GM18517 (cell line): ENCODE data around the gene AP5B1.
A peak's percentile ranks its signal among the peaks of the same experiment; 100 is the strongest.

Experiments used
- ATAC-seq: cut with Tn5 transposase; IDR thresholded peaks from one replicate; pipeline ENCODE4 v1.9.1; 2021; ENCODE audit warnings: mild to moderate bottlenecking, moderate library complexity; ENCODE audit not compliant: unreplicated experiment

The AP5B1 gene

DNA sequence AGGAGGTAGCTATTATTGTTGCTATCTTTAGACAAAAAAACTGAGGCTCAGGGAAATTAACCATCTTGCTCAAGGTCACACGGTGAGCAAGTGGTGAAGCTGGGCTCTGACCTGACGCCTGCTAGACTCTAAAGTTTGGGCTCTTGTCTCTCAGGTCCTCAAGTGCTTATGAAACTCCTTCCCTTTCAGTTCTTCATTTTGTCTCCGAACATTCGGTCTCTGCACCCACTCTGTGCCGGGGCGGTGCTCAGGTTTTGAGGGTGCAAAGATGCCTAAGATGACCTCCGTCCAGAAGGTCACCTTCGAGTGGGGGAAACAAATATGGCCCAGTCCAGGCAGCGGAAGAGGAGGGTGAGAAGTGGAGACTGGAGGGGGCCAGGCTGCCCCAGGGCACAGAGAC lies 22.1 kb upstream of the AP5B1 start:
- ATAC-seq = no peak

- ATAC-seq = no peak
Measured at GRCh38 chr11:65801153-65801987, 20.6 kb upstream of the AP5B1 start.

DNA sequence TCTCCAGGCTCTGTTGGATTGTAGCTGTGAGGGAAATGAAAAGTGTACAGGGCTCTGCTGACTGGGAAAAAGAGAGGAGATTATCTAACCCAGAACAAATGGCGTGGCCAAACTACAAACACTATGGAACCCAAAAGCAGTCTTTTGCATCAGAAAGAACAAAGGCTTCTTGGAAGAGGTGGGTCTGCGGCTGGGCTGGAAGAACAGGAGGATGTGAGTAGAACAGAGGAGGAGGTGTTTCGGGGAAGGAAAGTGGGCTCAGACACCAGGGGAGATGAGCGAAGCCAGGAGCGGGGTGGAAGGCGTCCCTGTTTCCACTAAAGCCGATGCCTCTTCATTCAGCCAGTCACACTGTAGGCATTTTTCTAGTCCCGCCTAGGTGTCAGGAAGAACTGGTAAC lies 18.1 kb upstream of the AP5B1 start:
- ATAC-seq = no peak

GRCh38 chr11:65797711-65798110 lies 16.9 kb upstream of the AP5B1 start:
- ATAC-seq = no peak

GRCh38 chr11:65796726-65797601 lies 16.2 kb upstream of the AP5B1 start:
- no peak for ATAC-seq

- ATAC-seq = no peak
Measured at GRCh38 chr11:65794570-65795510, 14.1 kb upstream of the AP5B1 start.

GRCh38 chr11:65793625-65794400 lies 13.0 kb upstream of the AP5B1 start:
- ATAC-seq = no peak

DNA sequence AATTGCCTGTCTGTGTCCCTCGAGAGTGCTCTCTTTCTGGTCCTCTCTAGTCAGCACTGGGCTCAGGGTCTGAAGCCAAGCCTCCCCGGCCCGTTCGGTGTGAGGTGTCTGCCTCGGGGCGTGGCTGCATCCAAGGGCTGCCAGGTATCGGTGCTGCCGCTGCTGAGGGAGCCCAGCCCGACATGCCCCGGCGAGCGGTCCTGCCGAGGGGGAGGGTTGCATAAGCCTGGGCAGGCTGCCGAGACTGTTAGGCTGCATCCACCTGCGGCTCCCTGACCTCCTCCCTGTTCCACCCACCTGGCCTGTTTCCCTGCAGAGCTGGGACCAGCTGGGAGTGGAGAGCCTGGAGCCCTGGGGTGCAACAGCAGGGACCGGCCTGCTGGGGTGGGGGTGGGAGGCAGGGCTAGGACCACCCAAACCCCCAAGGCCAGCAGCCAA lies 12.4 kb upstream of the AP5B1 start:
- ATAC-seq = no peak

DNA sequence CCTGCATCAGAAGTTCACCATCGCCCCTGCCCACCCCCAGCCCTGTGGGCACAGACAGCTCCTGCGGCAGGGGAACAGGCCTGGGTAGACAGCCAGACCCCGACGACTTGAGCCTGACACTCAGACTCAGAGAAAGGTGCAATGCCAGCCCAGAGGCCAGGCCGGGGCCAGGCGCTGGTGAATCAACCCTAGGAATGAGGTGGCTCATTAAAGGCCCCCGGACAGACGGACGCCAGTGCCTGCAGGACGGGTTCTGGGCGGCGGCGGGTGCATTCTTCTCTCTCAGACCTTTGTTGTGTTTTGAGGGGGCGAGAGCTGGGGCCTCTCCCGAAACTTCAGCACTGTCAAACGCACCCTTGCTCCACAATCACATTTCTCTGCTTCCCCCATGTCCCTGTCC lies 11.7 kb upstream of the AP5B1 start:
- no peak for ATAC-seq

GRCh38 chr11:65791719-65792213 lies 11.0 kb upstream of the AP5B1 start:
- ATAC-seq = peak; percentile 73

GRCh38 chr11:65790902-65791650 lies 10.3 kb upstream of the AP5B1 start:
- ATAC-seq = no peak

- ATAC-seq = no peak
Measured at GRCh38 chr11:65790104-65790901, 9.5 kb upstream of the AP5B1 start.

- ATAC-seq = no peak
Measured at GRCh38 chr11:65789230-65790103, 8.7 kb upstream of the AP5B1 start.

DNA sequence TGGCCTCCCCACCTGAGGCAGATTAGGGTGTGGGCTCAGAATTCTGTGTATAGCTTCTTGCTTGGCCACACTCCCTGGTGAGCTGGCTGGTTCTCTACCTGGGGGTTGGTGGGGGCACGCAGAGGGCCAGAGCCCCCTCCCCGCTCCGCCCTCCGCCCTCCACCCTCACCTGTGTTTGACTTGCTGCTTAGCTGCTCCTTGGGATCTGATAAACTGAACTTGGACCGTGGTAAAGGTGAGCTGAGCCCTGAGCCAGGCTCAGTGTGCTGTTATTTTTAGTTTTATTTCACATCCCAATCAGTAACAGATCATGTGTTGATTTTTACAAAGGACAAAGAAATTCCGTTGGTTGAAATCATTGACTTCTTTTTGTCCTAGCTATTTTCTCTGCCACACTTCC lies 8.0 kb upstream of the AP5B1 start:
- no peak for ATAC-seq

- ATAC-seq = no peak
Measured at GRCh38 chr11:65787649-65788622, 7.2 kb upstream of the AP5B1 start.
